ENCODE measurements around the gene B4GALT4. TPM values are rescaled to one million over a fixed set of nuclear protein-coding genes. Genes with fewer than 3 reads are reported as not detected.

Gene B4GALT4
- total RNA-seq, 4 donors from 2014 or later, result 15.6 to 23.9 (median 17.5) TPM

- no peaks in the 10 kb centered on the region for H3K27me3 ChIP-seq
- H3K36me3 ChIP-seq, result peaks cover 0 to 32% of the 10 kb centered on the region in 2 donors
- H3K4me3 ChIP-seq, result no peak overlapping the region
- ATAC-seq, result no peak
- 67 to 76% methylated on average over 4 of the region's 4 CpGs for WGBS, 2 donors (ENCODE audit: low coverage in 1 of 2)
- no peak overlapping the region for H3K27ac ChIP-seq
- no peaks in the 10 kb centered on the region for H3K9me3 ChIP-seq
- peaks cover 3 to 39% (median 5%) of the 10 kb centered on the region in 3 donors for H3K4me1 ChIP-seq
- no peak for TF ChIP-seq POLR2AphosphoS5 (IDR thresholded peaks at IDR 0.05)
- TF ChIP-seq EP300 (IDR thresholded peaks at IDR 0.05), result no peak
- TF ChIP-seq CTCF (IDR thresholded peaks at IDR 0.05), result no peak
- TF ChIP-seq POLR2A (IDR thresholded peaks at IDR 0.05), result no peak
These were observed 2.3 kb downstream of the B4GALT4 start for GRCh38 chr3:119238363-119238762.

- H3K27me3 ChIP-seq, result no peaks in the 10 kb centered on the region
- H3K27ac ChIP-seq, result no peak overlapping the region
- no peak for ATAC-seq
- H3K36me3 ChIP-seq, result peaks cover 0 to 43% of the 10 kb centered on the region in 2 donors
- TF ChIP-seq POLR2A (IDR thresholded peaks at IDR 0.05), result no peak
- no peak for TF ChIP-seq EP300 (IDR thresholded peaks at IDR 0.05)
- no peak for TF ChIP-seq CTCF (IDR thresholded peaks at IDR 0.05)
- no peak for TF ChIP-seq POLR2AphosphoS5 (IDR thresholded peaks at IDR 0.05)
- no peak overlapping the region for H3K4me3 ChIP-seq
- H3K4me1 ChIP-seq, result peaks cover 3 to 39% (median 5%) of the 10 kb centered on the region in 3 donors
- H3K9me3 ChIP-seq, result no peaks in the 10 kb centered on the region
These were observed 3.4 kb downstream of the B4GALT4 start for GRCh38 chr3:119237299-119237698.

- peaks cover 0 to 45% of the 10 kb centered on the region in 2 donors for H3K36me3 ChIP-seq
- ATAC-seq, result no peak
- TF ChIP-seq CTCF (IDR thresholded peaks at IDR 0.05), result no peak
- no peak for TF ChIP-seq POLR2A (IDR thresholded peaks at IDR 0.05)
- no peak for TF ChIP-seq POLR2AphosphoS5 (IDR thresholded peaks at IDR 0.05)
- no peak for TF ChIP-seq EP300 (IDR thresholded peaks at IDR 0.05)
- no peaks in the 10 kb centered on the region for H3K27me3 ChIP-seq
- H3K27ac ChIP-seq, result no peak overlapping the region
- H3K4me1 ChIP-seq, result peaks cover 3 to 37% (median 5%) of the 10 kb centered on the region in 3 donors
- WGBS, 2 donors (ENCODE audit: low coverage in 1 of 2), result 88 to 91% methylated on average over 4 to 5 of the region's 7 CpGs
- no peaks in the 10 kb centered on the region for H3K9me3 ChIP-seq
- H3K4me3 ChIP-seq, result no peak overlapping the region
These were observed 3.9 kb downstream of the B4GALT4 start for GRCh38 chr3:119236756-119237155.

- no peak for ATAC-seq
- Histone ChIP-seq H3K4me3 (no peak overlapping the region), H3K27me3 (no peaks in the 10 kb centered on the region), H3K9me3 (no peaks in the 10 kb centered on the region), H3K36me3 (peaks cover 0 to 56% of the 10 kb centered on the region in 2 donors), H3K4me1 (peaks cover 0 to 26% (median 3%) of the 10 kb centered on the region in 3 donors), H3K27ac (no peak overlapping the region)
- TF ChIP-seq CTCF (IDR thresholded peaks at IDR 0.05) (no peak), POLR2AphosphoS5 (IDR thresholded peaks at IDR 0.05) (no peak), EP300 (IDR thresholded peaks at IDR 0.05) (no peak), POLR2A (IDR thresholded peaks at IDR 0.05) (no peak)
- WGBS, 2 donors (ENCODE audit: low coverage in 1 of 2), result 69 to 73% methylated on average over 1 of the region's 1 CpG
These were observed 5.5 kb downstream of the B4GALT4 start for GRCh38 chr3:119235151-119235550.

GRCh38 chr3:119234610-119235009, 6.1 kb downstream of the B4GALT4 start:
- Histone ChIP-seq H3K4me1 (peaks cover 0 to 21% (median 3%) of the 10 kb centered on the region in 3 donors), H3K9me3 (no peaks in the 10 kb centered on the region), H3K36me3 (peaks cover 0 to 62% of the 10 kb centered on the region in 2 donors), H3K4me3 (no peak overlapping the region), H3K27me3 (no peaks in the 10 kb centered on the region), H3K27ac (no peak overlapping the region)
- WGBS, 2 donors (ENCODE audit: low coverage in 1 of 2), result 71 to 85% methylated on average over 1 of the region's 1 CpG
- TF ChIP-seq POLR2AphosphoS5 (IDR thresholded peaks at IDR 0.05) (no peak), CTCF (IDR thresholded peaks at IDR 0.05) (no peak), POLR2A (IDR thresholded peaks at IDR 0.05) (no peak), EP300 (IDR thresholded peaks at IDR 0.05) (no peak)
- no peak for ATAC-seq

Data from gastroesophageal sphincter (tissue), 4 donors.